GM18526 (cell line): Measurements from ENCODE around the gene CRADD.

Source experiments
- POLR2A ChIP-seq: IDR thresholded peaks from 3 replicates; pipeline ENCODE4 v1.6.1; 2011; ENCODE audit not compliant: insufficient read length; ENCODE audit errors: extremely low read depth

CRADD gene

GRCh38 chr12:93686572-93687356, 9.6 kb downstream of the CRADD start:
- no peak for TF ChIP-seq POLR2A

DNA sequence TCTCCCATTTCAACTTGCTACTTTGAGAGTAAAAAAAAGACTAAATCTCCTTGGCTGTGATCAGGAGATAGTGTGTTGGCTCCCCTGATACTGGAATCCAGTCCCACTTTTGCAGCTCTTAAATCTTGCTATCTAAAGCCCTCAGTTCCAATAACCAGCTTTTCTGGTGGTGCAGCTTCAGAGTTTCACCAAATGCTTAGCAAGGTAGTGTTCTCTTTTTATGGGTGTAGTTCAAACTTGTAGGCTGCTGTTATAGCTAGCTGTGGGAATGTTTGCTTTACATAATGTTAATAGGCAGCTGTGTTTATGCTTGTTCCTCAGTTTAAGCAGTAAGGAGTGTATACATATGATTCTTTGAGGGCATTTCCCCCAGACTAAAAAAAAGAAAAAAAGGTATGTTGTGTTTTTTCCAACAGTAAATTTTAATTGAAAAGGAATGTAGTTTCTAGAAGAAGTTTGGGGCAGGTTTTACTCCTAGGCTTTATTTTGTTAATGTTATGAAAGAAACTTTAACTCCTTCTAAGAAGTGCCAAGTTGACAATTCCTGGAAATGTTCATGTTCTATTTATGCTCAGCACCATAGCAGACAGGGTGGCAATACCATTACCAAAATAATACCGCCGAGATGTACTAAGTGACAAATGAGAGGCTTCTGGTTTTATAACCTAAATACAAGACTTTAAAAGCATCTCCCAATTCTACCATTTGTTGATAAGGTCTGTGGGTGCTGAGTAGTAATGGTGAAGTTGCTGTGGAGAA, 12.1 kb downstream of the CRADD start:
- no peak for TF ChIP-seq POLR2A

GRCh38 chr12:93696462-93696861, 19.3 kb downstream of the CRADD start:
- TF ChIP-seq POLR2A: no peak

GRCh38 chr12:93698307-93699092, 21.3 kb downstream of the CRADD start:
- no peak for TF ChIP-seq POLR2A

DNA sequence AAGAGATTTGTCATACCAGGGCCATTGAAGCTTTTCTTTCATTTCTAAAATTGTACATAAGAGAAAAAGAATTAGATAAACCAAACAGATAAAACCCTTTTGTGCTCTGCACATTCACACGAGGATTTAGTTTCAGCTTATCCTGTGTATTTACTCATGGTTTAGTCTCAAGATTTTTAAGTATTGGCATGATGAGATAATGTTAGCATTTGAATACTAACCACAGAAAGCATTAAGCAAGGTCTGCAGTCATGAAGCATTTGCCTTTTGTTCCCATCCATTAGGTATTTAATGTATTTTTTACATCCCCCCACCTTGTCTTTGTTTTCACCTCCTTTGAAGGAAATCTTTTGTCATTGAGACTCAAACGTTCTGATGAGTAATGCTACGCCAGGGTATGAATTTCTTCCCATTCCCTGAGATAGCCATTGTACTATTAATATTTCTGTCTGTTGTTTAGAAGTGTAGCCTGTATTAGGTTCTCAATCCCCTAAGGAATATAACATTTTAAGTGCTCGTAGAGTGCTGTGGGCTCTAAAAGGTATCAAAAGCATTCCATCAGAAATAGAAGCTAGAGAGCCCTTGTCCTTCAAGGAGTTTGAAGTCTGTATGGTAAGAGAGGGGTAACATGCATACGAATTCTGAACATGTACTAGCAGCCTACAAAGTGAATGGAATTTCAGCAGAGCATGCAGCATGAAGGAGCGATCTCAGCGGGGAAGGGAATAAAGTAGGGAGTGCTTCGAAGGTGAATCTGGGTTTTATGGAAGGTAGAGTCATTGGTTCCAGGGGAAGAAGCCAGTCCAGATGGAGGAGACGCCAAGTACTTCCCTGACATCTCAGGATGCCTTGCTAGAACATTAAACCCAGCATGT, 22.3 kb downstream of the CRADD start:
- no peak for TF ChIP-seq POLR2A

DNA sequence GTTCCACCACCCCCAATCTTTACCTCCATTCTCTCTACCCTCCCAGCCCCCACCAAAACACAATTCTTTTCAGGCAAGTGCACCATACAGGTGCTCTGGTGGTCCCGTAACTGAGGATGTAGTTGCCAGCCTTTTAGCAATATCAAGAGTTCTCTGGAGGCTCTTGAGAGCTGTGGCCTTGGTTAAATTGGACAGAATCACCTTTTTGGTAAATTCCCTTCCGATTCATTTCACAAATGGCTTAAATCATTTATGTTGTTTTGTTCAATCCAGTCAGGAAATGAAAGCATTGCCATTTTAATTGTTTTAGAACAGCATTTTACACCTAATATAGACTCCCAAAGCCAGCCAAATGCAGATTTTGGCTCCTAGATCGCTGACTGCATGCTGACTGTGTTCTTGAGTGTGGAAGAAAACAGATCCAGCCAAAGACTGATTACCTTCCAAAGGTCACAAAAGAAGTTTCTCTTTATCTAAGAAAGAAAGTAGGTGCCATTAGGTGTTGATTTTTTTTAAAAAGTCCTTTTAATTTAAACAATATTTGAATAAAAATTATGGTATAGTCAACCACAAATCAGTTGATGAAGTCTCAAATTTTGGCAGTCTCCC, 25.6 kb downstream of the CRADD start:
- TF ChIP-seq POLR2A: no peak

DNA sequence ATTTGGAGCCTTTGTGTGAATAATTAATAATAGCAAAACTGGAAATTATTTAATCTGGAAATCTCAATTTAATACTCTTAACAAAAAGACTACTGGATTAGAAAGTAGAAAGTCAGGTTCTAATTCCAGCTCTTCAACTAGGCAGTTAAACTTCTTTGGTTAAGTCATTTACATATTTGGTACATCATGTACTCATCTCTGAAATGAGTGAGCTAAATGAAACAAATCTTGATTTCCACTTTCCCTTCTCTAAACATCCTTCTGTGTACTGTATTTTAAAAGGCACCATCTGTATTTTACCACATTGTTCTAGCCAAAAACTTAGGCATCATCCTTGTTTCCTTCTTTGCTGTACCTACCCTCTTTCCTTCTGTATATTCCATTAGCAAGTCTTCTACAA, 26.9 kb downstream of the CRADD start:
- TF ChIP-seq POLR2A: no peak

DNA sequence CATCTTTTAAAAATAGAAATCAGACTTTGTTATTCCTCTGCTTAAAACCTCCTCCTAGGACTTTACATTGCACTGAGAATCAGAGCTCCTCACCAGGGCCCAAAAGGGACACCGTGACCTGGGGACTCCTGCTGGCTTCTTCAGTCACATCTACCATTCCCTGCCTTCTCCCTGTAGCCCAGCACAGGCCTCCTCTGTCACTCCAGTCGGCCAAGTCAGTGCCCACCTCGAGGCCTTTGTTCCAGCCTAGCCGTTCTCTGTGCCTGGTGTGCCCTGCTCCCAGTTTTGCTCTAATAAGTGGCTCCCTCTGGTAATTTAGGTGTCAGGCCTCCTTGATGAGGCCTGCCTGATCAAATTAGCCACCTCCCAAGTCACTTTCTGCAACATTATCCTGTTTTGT, 27.4 kb downstream of the CRADD start:
- TF ChIP-seq POLR2A: no peak

DNA sequence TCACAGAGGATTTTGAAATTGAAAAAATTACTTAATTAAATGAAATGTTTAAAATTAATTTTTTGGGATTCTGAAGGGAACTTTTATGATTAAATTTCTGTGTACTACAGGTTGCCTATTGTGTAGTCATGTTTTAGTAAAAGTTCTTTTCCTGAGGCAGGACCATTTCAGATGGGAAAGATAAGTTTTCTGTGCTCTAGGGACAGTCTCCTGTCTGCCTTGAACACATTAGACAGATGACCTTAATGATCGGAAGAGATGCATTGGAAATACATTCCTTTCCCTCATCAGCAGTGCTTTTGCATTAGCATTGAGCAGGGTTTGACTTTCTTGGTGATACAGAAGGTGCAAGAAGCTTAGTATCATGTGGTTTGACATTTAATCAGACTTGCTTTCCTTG, 28.1 kb downstream of the CRADD start:
- TF ChIP-seq POLR2A: no peak

GRCh38 chr12:93706387-93706786, 29.2 kb downstream of the CRADD start:
- no peak for TF ChIP-seq POLR2A

GRCh38 chr12:93706824-93707223, 29.6 kb downstream of the CRADD start:
- no peak for TF ChIP-seq POLR2A

GRCh38 chr12:93707836-93708235, 30.7 kb downstream of the CRADD start:
- TF ChIP-seq POLR2A: no peak

GRCh38 chr12:93708952-93709351, 31.8 kb downstream of the CRADD start:
- TF ChIP-seq POLR2A: no peak

- TF ChIP-seq POLR2A: no peak
Observed at GRCh38 chr12:93709386-93709785, 32.2 kb downstream of the CRADD start.
